B cell (primary cell): ENCODE measurements around the gene PIPOX. TPM values are rescaled to one million over a fixed set of nuclear protein-coding genes. Genes with fewer than 3 reads are reported as not detected.

Source experiments
- ATAC-seq: fragments of 200-7000 bp; cut with Tn5 transposase; one replicate; pipeline ENCODE4 v1.10.0; 2021; ENCODE audit warnings: low read depth, mild to moderate bottlenecking, moderate number of reproducible peaks, moderate library complexity
- CTCF ChIA-PET: fragments of 350-600 bp; sonication (Branson Sonifier 250); formaldehyde crosslinking; loops from one replicate; lab custom pipeline; 2021; ENCODE audit warnings: antibody characterized with exemption, inconsistent platforms; lab: Charles Lee
- POLR2A ChIA-PET: fragments of 350-600 bp; sonication (Branson Sonifier 250); formaldehyde crosslinking; loops from one replicate; lab custom pipeline; 2021; ENCODE audit warnings: antibody characterized with exemption; lab: Charles Lee
- DNase-seq: peaks from one replicate; pipeline ENCODE4 v3.0.0; 2013
- H2AFZ ChIP-seq: 2 replicates; pipeline ENCODE4 v1.6.1; 2012; ENCODE audit warnings: mild to moderate bottlenecking, low read depth, low read length; ENCODE audit not compliant: insufficient read depth, poor library complexity, severe bottlenecking
- H3K27ac ChIP-seq, 2 donors: 1 replicate in 1 of 2; 2 replicates in 1 of 2; pipeline ENCODE4 v1.5.1; 2012 to 2013; ENCODE audit warnings: low read length in 2 of 2, mild to moderate bottlenecking in 2 of 2, moderate library complexity in 1 of 2
- H3K27me3 ChIP-seq, 4 experiments: fragments of 200-600 bp in 1 of 4; sonication (generic) in 1 of 4; replicated peaks in 1 of 4; 1 replicate in 2 of 4; 2 replicates in 2 of 4; pipeline versions ENCODE4 v1.6.1 to v1.7.0; 2013 to 2016; ENCODE audit warnings: low read length in 3 of 4, mild to moderate bottlenecking in 2 of 4, mixed read lengths in 1 of 4, moderate library complexity in 1 of 4; ENCODE audit not compliant: insufficient read depth in 4 of 4, control insufficient read depth in 3 of 4; ENCODE audit errors: control extremely low read depth in 1 of 4
- H3K36me3 ChIP-seq, 2 experiments: replicated peaks in 1 of 2; 1 replicate in 1 of 2; 2 replicates in 1 of 2; pipeline versions ENCODE4 v1.6.1 to v1.7.1; 2013; ENCODE audit warnings: low read length in 1 of 2; ENCODE audit not compliant: insufficient read depth in 2 of 2, control insufficient read depth in 1 of 2; ENCODE audit errors: control extremely low read depth in 1 of 2, extremely low read depth in 1 of 2
- H3K4me1 ChIP-seq, 2 donors: fragments of 200-600 bp in 1 of 2; sonication (generic) in 1 of 2; 1 replicate in 1 of 2; 2 replicates in 1 of 2; pipeline versions ENCODE4 v1.5.1 to v1.6.1; 2013 to 2017; ENCODE audit warnings: low read length in 2 of 2; ENCODE audit not compliant: control insufficient read depth in 2 of 2, insufficient read depth in 2 of 2
- H3K4me2 ChIP-seq: replicated peaks from 2 replicates; pipeline ENCODE3; 2012; ENCODE audit warnings: mild to moderate bottlenecking, low read depth, low read length; ENCODE audit not compliant: poor library complexity, severe bottlenecking
- H3K4me3 ChIP-seq, 5 experiments: fragments of 200-600 bp in 1 of 5; sonication (generic) in 1 of 5; 1 replicate in 3 of 5; 2 replicates in 2 of 5; pipeline versions ENCODE4 v1.5.1 to v1.7.0; 2011 to 2016; ENCODE audit warnings: low read length in 4 of 5, mild to moderate bottlenecking in 4 of 5, low read depth in 2 of 5, control low read depth in 1 of 5, moderate library complexity in 1 of 5; ENCODE audit not compliant: insufficient read depth in 1 of 5; ENCODE audit errors: control extremely low read depth in 1 of 5, extremely low read depth in 1 of 5
- H3K79me2 ChIP-seq: fragments of 200-600 bp; sonication (generic); one replicate; pipeline ENCODE4 v1.6.0; 2016; ENCODE audit warnings: low read length; ENCODE audit not compliant: control insufficient read depth, insufficient read depth
- H3K9ac ChIP-seq: fragments of 200-600 bp; sonication (generic); 2 replicates; pipeline ENCODE4 v1.6.1; 2017; ENCODE audit warnings: mild to moderate bottlenecking, low read length, moderate library complexity
- H3K9me3 ChIP-seq, 3 donors: one replicate each; pipeline versions ENCODE4 v1.6.1 to v1.7.1; 2013; ENCODE audit warnings: low read length in 2 of 3; ENCODE audit not compliant: control insufficient read depth in 2 of 3, insufficient read depth in 1 of 3; ENCODE audit errors: control extremely low read depth in 1 of 3
- H4K20me1 ChIP-seq: 2 replicates; pipeline ENCODE4 v1.6.0; 2012; ENCODE audit warnings: mild to moderate bottlenecking, low read length; ENCODE audit not compliant: insufficient read depth, control insufficient read depth, poor library complexity, severe bottlenecking
- H3K27ac Mint-ChIP-seq: one replicate; pipeline ENCODE4 v1.8.0; 2021; ENCODE audit warnings: mixed read lengths
- H3K27me3 Mint-ChIP-seq: one replicate; pipeline ENCODE4 v1.8.0; 2021; ENCODE audit warnings: mixed read lengths
- H3K4me1 Mint-ChIP-seq: one replicate; pipeline ENCODE4 v1.8.0; 2021; ENCODE audit warnings: mixed read lengths
- H3K4me3 Mint-ChIP-seq: one replicate; pipeline ENCODE4 v1.8.0; 2021; ENCODE audit warnings: mixed read lengths
- H3K9me3 Mint-ChIP-seq: one replicate; pipeline ENCODE4 v1.8.0; 2022; ENCODE audit warnings: mixed read lengths; ENCODE audit not compliant: insufficient read depth
- CTCF ChIP-seq: fragments of 200-600 bp; IDR thresholded peaks from one replicate; pipeline ENCODE4 v1.8.0; 2022; ENCODE audit warnings: antibody characterized with exemption, mild to moderate bottlenecking
- EZH2 ChIP-seq: IDR thresholded peaks from 2 replicates; pipeline ENCODE4 v1.6.1; 2012; ENCODE audit warnings: borderline replicate concordance, low read depth, mild to moderate bottlenecking, moderate library complexity, low read length; ENCODE audit not compliant: insufficient read depth, poor library complexity, severe bottlenecking
- WGBS: methylation state at CpG from one replicate; pipeline ENCODE4 v1.1.5; 2013; ENCODE audit warnings: missing lambda C conversion rate; ENCODE audit not compliant: insufficient coverage; 5-methylcytosine and 5-hydroxymethylcytosine counted together
- intact Hi-C: fragments of 100-400 bp; cut with micrococcal nuclease; formaldehyde crosslinking; loops from one replicate; pipeline ENCODE4 v1.10.0; 2022
- polyA plus RNA-seq: library from polyadenylated mRNA; depleted of rRNA; stranded (reverse); fragments of >200 nt; gene quantifications from 2 replicates; pipeline ENCODE4 v1.2.3, GENCODE V29; 2012
- total RNA-seq, 2 donors: library from RNA; stranded (reverse); fragments of 120-200 nt in 1 of 2; gene quantifications; 1 replicate in 1 of 2; 2 replicates in 1 of 2; pipeline versions ENCODE4 v1.2.3 to v1.2.4, GENCODE V29; 2013 to 2022

PIPOX gene
- total and polyA plus RNA-seq, 2 donors (not counting 1 experiment from before 2014, with no cell fraction given) = 0.95 to 15.0 TPM

GRCh38 chr17:29018788-29019474, 24.0 kb upstream of the PIPOX start:
- Histone ChIP-seq H2AFZ (peak overlapping the region; percentile 55), H3K4me1 (peaks cover 14 to 15% of the 10 kb centered on the region in 2 donors), H3K9me3 (peaks cover 0 to 6% (median 0%) of the 10 kb centered on the region in 3 donors), H3K27me3 (peaks cover 0 to 63% (median 19%) of the 10 kb centered on the region in 4 experiments), H3K4me3 (no peak overlapping the region), H4K20me1 (no peaks in the 10 kb centered on the region), H3K36me3 (no peaks in the 10 kb centered on the region), H3K79me2 (no peaks in the 10 kb centered on the region), H3K9ac (no peak overlapping the region), H3K4me2 (peak overlapping the region; percentile 63), H3K27ac (no peak overlapping the region)
- TF ChIP-seq CTCF = no peak
- TF ChIP-seq EZH2 = no peak
- ChIA-PET POLR2A (no interaction called here), CTCF (interaction anchor here (0.8 to 1.8 kb wide), 4 partner anchors 53 to 161 kb away, joined by 3 to 5 read pairs (median 3); partner anchors contain the start of gene MYO18A)
- intact Hi-C loops = no loop called here
- Mint-ChIP-seq H3K27me3 (peaks cover 74% of the 10 kb centered on the region), H3K9me3 (no peaks in the 10 kb centered on the region), H3K4me3 (peak overlapping the region; percentile 56), H3K27ac (no peak overlapping the region), H3K4me1 (peaks cover 9% of the 10 kb centered on the region)
- DNase-seq (no peak), ATAC-seq (no peak)
- WGBS = 52% methylated on average over 3 of the region's 6 CpGs

- Histone ChIP-seq H3K4me2 (peak overlapping the region; percentile 63), H3K27me3 (peaks cover 0 to 65% (median 19%) of the 10 kb centered on the region in 4 experiments), H3K9ac (peak overlapping the region; percentile 10), H3K4me3 (peak overlapping the region in 2 of 5 experiments; percentile 8 to 15), H3K4me1 (peaks cover 14 to 15% of the 10 kb centered on the region in 2 donors), H4K20me1 (no peaks in the 10 kb centered on the region), H3K27ac (no peak overlapping the region), H3K79me2 (no peaks in the 10 kb centered on the region), H3K36me3 (no peaks in the 10 kb centered on the region), H3K9me3 (peaks cover 0 to 6% (median 0%) of the 10 kb centered on the region in 3 donors), H2AFZ (peak overlapping the region; percentile 55)
- ATAC-seq = no peak
- peak; percentile 19 for DNase-seq
- Mint-ChIP-seq H3K9me3 (no peaks in the 10 kb centered on the region), H3K27me3 (peaks cover 74% of the 10 kb centered on the region), H3K4me1 (peaks cover 9% of the 10 kb centered on the region), H3K4me3 (peak overlapping the region; percentile 56), H3K27ac (no peak overlapping the region)
- ChIA-PET POLR2A (no interaction called here), CTCF (interaction anchor here (0.8 to 1.8 kb wide), 4 partner anchors 54 to 161 kb away, joined by 3 to 5 read pairs (median 3); partner anchors contain the start of gene MYO18A)
- 9% methylated on average over 30 of the region's 39 CpGs for WGBS
- intact Hi-C loops = no loop called here
- TF ChIP-seq CTCF (no peak), EZH2 (no peak)
These were observed 23.3 kb upstream of the PIPOX start for GRCh38 chr17:29019475-29020181.
